ENCODE results near the gene ZC3H14.

DNA sequence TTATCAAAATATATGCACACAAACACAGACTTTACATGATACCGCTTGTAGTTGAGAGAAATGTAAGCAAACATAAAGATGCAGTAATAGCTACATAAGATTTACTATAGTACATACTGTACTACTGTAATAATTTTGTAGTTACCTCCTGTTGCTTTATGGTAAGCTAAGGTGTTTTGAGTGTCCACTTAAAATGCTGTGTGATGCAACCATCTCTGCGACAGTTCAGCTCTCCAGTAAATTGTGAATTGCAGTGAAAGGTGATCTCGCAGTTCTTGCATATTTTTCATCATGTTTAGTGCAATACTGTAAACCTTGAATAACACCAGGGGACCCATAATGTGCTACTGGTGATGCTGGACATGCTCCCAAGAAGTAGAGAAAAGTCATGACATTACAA is 21.6 kb downstream of the ZC3H14 start:
- TF ChIP-seq, protein P1, sequence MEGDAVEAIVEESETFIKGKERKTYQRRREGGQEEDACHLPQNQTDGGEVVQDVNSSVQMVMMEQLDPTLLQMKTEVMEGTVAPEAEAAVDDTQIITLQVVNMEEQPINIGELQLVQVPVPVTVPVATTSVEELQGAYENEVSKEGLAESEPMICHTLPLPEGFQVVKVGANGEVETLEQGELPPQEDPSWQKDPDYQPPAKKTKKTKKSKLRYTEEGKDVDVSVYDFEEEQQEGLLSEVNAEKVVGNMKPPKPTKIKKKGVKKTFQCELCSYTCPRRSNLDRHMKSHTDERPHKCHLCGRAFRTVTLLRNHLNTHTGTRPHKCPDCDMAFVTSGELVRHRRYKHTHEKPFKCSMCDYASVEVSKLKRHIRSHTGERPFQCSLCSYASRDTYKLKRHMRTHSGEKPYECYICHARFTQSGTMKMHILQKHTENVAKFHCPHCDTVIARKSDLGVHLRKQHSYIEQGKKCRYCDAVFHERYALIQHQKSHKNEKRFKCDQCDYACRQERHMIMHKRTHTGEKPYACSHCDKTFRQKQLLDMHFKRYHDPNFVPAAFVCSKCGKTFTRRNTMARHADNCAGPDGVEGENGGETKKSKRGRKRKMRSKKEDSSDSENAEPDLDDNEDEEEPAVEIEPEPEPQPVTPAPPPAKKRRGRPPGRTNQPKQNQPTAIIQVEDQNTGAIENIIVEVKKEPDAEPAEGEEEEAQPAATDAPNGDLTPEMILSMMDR (IDR thresholded peaks at IDR 0.05; ENCODE audit: insufficient read depth, low read depth, low read length), result no peak
- TF ChIP-seq EZH2 (IDR thresholded peaks at IDR 0.05; ENCODE audit: insufficient read depth, low read length), result no peak
